Neural cell (in vitro differentiated cells): ENCODE results near the gene MLLT3. TPM values are rescaled to one million over a fixed set of nuclear protein-coding genes. Genes with fewer than 3 reads are reported as not detected.

Source experiments
- H2AFZ ChIP-seq: fragments of 200-600, 300-800 bp; sonication (generic), shearing (Covaris generic); 2 replicates; pipeline ENCODE4 v1.6.0; 2014; ENCODE audit warnings: low read depth, mild to moderate bottlenecking, antibody characterized with exemption, low read length, moderate library complexity
- H3F3A ChIP-seq: fragments of 200-600 bp; shearing (Covaris generic); 2 replicates; pipeline ENCODE4 v1.6.1; 2016; ENCODE audit warnings: mild to moderate bottlenecking, moderate library complexity, mixed read lengths, antibody characterized with exemption, low read length; ENCODE audit not compliant: insufficient read depth, poor library complexity, severe bottlenecking
- H3K27ac ChIP-seq: fragments of 200-600, 300-800 bp; sonication (generic), shearing (Covaris generic); 2 replicates; pipeline ENCODE4 v1.5.1; 2014; ENCODE audit warnings: mild to moderate bottlenecking, low read length, moderate library complexity
- H3K27me3 ChIP-seq: fragments of 300-800, 200-600 bp; sonication (generic), shearing (Covaris generic); 2 replicates; pipeline ENCODE4 v1.6.0; 2014; ENCODE audit warnings: mild to moderate bottlenecking, low read depth, low read length, moderate library complexity; ENCODE audit not compliant: insufficient read depth
- H3K36me3 ChIP-seq: fragments of 300-800, 200-600 bp; sonication (generic), shearing (Covaris generic); 2 replicates; pipeline ENCODE4 v1.5.1; 2014; ENCODE audit warnings: mild to moderate bottlenecking, antibody characterized with exemption, low read length, moderate library complexity; ENCODE audit not compliant: insufficient read depth
- H3K4me2 ChIP-seq: fragments of 300-800, 200-600 bp; sonication (generic), shearing (Covaris generic); 2 replicates; pipeline ENCODE4 v1.6.0; 2014; ENCODE audit warnings: mild to moderate bottlenecking, low read length
- H3K4me3 ChIP-seq: fragments of 300-800, 200-600 bp; sonication (generic), shearing (Covaris generic); 2 replicates; pipeline ENCODE4 v1.5.1; 2014; ENCODE audit warnings: mild to moderate bottlenecking, low read length, moderate library complexity
- H3K79me2 ChIP-seq: fragments of 200-600 bp; shearing (Covaris generic); replicated peaks from 2 replicates; pipeline ENCODE4 v1.6.0; 2014; ENCODE audit warnings: mild to moderate bottlenecking, low read length, moderate library complexity; ENCODE audit not compliant: insufficient read depth
- H3K9ac ChIP-seq: fragments of 300-800, 200-600 bp; sonication (generic), shearing (Covaris generic); 2 replicates; pipeline ENCODE4 v1.6.1; 2016; ENCODE audit warnings: mild to moderate bottlenecking, low read length, mixed read lengths
- H3K9me2 ChIP-seq: fragments of 200-600 bp; shearing (Covaris generic); 2 replicates; pipeline ENCODE4 v1.6.1; 2016; ENCODE audit warnings: mild to moderate bottlenecking, low read length, mixed read lengths; ENCODE audit not compliant: insufficient read depth
- H3K9me3 ChIP-seq: fragments of 200-600, 300-800 bp; sonication (generic), shearing (Covaris generic); 2 replicates; pipeline ENCODE4 v1.6.1; 2016; ENCODE audit warnings: mild to moderate bottlenecking, mixed run types, low read length, moderate library complexity, mixed read lengths
- H4K20me1 ChIP-seq: fragments of 200-600 bp; shearing (Covaris generic); 2 replicates; pipeline ENCODE4 v1.6.1; 2016; ENCODE audit warnings: mild to moderate bottlenecking, mixed run types; ENCODE audit not compliant: insufficient read depth
- EP300 ChIP-seq: fragments of 450-650 bp; conservative IDR thresholded peaks from 2 replicates; pipeline ENCODE4 v1.6.1; 2014; ENCODE audit warnings: antibody characterized with exemption, mild to moderate bottlenecking, moderate library complexity; ENCODE audit not compliant: poor library complexity, severe bottlenecking
- EZH2 ChIP-seq: fragments of 200-600, 300-800 bp; shearing (Covaris generic), sonication (generic); IDR thresholded peaks from 2 replicates; pipeline ENCODE4 v1.6.1; 2014; ENCODE audit warnings: antibody characterized with exemption, low read length, borderline replicate concordance, mild to moderate bottlenecking; ENCODE audit not compliant: insufficient read depth, poor library complexity, severe bottlenecking
- MXI1 ChIP-seq: fragments of 450-650 bp; conservative IDR thresholded peaks from 2 replicates; pipeline ENCODE4 v1.6.1; 2014; ENCODE audit warnings: antibody characterized with exemption, mild to moderate bottlenecking; ENCODE audit not compliant: poor library complexity, severe bottlenecking
- POLR2AphosphoS5 ChIP-seq: IDR thresholded peaks from 2 replicates; pipeline ENCODE4 v1.6.1; 2012
- RAD21 ChIP-seq: fragments of 450-650 bp; conservative IDR thresholded peaks from 2 replicates; pipeline ENCODE4 v1.6.1; 2014; ENCODE audit warnings: antibody characterized with exemption, mild to moderate bottlenecking, moderate library complexity
- SMC3 ChIP-seq: fragments of 450-650 bp; conservative IDR thresholded peaks from 2 replicates; pipeline ENCODE4 v1.6.1; 2014; ENCODE audit warnings: antibody characterized with exemption, mild to moderate bottlenecking, moderate library complexity; ENCODE audit not compliant: poor library complexity
- TAF1 ChIP-seq: IDR thresholded peaks from 2 replicates; pipeline ENCODE4 v1.6.1; 2012; ENCODE audit warnings: low read depth
- polyA plus RNA-seq: library from polyadenylated mRNA; depleted of rRNA; stranded (reverse); fragments of >200 nt; gene quantifications from 2 replicates; pipeline ENCODE4 v1.2.3, GENCODE V29; 2014
- TF ChIP-seq, protein P1 (sequence below): IDR thresholded peaks from 2 replicates; pipeline ENCODE4 v1.6.1; 2012; ENCODE audit warnings: borderline replicate concordance
- TF ChIP-seq, protein P2 (sequence below): fragments of 450-650 bp; IDR thresholded peaks from 2 replicates; pipeline ENCODE4 v1.5.1; 2014; ENCODE audit warnings: antibody characterized with exemption, mild to moderate bottlenecking, moderate library complexity; ENCODE audit not compliant: poor library complexity, severe bottlenecking

MLLT3 gene
- polyA plus RNA-seq, 1 donor from 2014 or later: 61.5 TPM

DNA sequence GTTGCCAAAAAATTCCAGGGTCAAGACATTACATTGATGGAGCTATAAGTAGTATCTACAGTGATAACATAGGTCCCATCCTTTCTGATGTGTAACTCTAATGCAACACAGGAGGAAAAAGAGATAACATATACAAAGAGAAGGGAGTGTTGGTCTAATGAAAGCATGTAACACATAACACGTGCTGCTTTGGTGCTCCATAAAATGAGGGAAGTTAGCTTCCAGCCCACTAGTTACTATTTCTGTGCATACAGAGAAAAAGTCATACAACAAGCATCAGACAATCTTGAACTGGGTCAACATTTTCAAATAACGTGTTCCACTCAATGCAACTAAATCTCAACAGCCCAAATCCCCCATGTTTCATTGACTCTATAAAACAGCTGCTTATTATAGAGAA lies 11.7 kb downstream of the MLLT3 start:
- no peak overlapping the region for H3K27ac ChIP-seq
- H3K27me3 ChIP-seq: no peaks in the 10 kb centered on the region
- no peak overlapping the region for H2AFZ ChIP-seq
- H3K4me3 ChIP-seq: no peak overlapping the region
- no peak overlapping the region for H3K9ac ChIP-seq
- H3F3A ChIP-seq: no peaks in the 10 kb centered on the region
- TF ChIP-seq, protein P1, sequence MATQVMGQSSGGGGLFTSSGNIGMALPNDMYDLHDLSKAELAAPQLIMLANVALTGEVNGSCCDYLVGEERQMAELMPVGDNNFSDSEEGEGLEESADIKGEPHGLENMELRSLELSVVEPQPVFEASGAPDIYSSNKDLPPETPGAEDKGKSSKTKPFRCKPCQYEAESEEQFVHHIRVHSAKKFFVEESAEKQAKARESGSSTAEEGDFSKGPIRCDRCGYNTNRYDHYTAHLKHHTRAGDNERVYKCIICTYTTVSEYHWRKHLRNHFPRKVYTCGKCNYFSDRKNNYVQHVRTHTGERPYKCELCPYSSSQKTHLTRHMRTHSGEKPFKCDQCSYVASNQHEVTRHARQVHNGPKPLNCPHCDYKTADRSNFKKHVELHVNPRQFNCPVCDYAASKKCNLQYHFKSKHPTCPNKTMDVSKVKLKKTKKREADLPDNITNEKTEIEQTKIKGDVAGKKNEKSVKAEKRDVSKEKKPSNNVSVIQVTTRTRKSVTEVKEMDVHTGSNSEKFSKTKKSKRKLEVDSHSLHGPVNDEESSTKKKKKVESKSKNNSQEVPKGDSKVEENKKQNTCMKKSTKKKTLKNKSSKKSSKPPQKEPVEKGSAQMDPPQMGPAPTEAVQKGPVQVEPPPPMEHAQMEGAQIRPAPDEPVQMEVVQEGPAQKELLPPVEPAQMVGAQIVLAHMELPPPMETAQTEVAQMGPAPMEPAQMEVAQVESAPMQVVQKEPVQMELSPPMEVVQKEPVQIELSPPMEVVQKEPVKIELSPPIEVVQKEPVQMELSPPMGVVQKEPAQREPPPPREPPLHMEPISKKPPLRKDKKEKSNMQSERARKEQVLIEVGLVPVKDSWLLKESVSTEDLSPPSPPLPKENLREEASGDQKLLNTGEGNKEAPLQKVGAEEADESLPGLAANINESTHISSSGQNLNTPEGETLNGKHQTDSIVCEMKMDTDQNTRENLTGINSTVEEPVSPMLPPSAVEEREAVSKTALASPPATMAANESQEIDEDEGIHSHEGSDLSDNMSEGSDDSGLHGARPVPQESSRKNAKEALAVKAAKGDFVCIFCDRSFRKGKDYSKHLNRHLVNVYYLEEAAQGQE: no peak
- TF ChIP-seq, protein P2, sequence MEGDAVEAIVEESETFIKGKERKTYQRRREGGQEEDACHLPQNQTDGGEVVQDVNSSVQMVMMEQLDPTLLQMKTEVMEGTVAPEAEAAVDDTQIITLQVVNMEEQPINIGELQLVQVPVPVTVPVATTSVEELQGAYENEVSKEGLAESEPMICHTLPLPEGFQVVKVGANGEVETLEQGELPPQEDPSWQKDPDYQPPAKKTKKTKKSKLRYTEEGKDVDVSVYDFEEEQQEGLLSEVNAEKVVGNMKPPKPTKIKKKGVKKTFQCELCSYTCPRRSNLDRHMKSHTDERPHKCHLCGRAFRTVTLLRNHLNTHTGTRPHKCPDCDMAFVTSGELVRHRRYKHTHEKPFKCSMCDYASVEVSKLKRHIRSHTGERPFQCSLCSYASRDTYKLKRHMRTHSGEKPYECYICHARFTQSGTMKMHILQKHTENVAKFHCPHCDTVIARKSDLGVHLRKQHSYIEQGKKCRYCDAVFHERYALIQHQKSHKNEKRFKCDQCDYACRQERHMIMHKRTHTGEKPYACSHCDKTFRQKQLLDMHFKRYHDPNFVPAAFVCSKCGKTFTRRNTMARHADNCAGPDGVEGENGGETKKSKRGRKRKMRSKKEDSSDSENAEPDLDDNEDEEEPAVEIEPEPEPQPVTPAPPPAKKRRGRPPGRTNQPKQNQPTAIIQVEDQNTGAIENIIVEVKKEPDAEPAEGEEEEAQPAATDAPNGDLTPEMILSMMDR: no peak
- no peak for TF ChIP-seq EZH2
- TF ChIP-seq TAF1: no peak
- TF ChIP-seq MXI1: no peak
- no peak for TF ChIP-seq RAD21
- TF ChIP-seq POLR2AphosphoS5: no peak
- no peak for TF ChIP-seq EP300
- no peak for TF ChIP-seq SMC3
- H3K36me3 ChIP-seq: no peaks in the 10 kb centered on the region
- no peaks in the 10 kb centered on the region for H3K9me2 ChIP-seq
- no peak overlapping the region for H3K4me2 ChIP-seq
- peaks cover 89% of the 10 kb centered on the region for H3K79me2 ChIP-seq
- H3K9me3 ChIP-seq: no peaks in the 10 kb centered on the region
- no peaks in the 10 kb centered on the region for H4K20me1 ChIP-seq

DNA sequence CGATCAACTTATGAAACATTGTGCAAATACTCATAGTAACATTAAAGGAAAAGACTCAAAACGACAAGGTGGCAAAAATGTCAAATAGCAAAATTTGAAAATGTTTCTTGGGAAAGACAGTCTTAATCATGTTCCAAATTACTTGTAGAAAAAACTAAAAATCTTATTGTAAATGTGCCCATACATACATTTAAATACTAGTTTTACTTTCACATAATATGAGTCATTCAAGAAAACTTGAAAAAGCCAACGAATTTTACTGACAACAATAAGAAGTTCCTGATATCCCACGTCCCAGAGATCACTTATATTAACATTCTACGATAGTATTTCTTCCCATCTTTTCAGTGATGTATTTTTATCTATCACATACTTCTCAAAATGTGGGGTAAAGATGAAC lies 13.7 kb downstream of the MLLT3 start:
- H3K36me3 ChIP-seq: no peaks in the 10 kb centered on the region
- H3F3A ChIP-seq: no peaks in the 10 kb centered on the region
- H4K20me1 ChIP-seq: peaks cover 2% of the 10 kb centered on the region
- no peaks in the 10 kb centered on the region for H3K9me2 ChIP-seq
- H2AFZ ChIP-seq: no peak overlapping the region
- no peak overlapping the region for H3K4me2 ChIP-seq
- no peaks in the 10 kb centered on the region for H3K27me3 ChIP-seq
- peaks cover 90% of the 10 kb centered on the region for H3K79me2 ChIP-seq
- no peak overlapping the region for H3K9ac ChIP-seq
- TF ChIP-seq POLR2AphosphoS5 (no peak), RAD21 (no peak), EP300 (no peak), SMC3 (no peak), MXI1 (no peak), EZH2 (no peak), TAF1 (no peak)
- TF ChIP-seq, protein P1: no peak
- TF ChIP-seq, protein P2: no peak
- H3K9me3 ChIP-seq: no peaks in the 10 kb centered on the region
- H3K4me3 ChIP-seq: no peak overlapping the region
- no peak overlapping the region for H3K27ac ChIP-seq
